ENCODE data around the gene SETMAR. TPM values are rescaled to one million over a fixed set of nuclear protein-coding genes. Genes with fewer than 3 reads are reported as not detected.

The SETMAR gene
- total and polyA plus RNA-seq, 9 donors: 17.9 to 40.6 (median 31.2) TPM

DNA sequence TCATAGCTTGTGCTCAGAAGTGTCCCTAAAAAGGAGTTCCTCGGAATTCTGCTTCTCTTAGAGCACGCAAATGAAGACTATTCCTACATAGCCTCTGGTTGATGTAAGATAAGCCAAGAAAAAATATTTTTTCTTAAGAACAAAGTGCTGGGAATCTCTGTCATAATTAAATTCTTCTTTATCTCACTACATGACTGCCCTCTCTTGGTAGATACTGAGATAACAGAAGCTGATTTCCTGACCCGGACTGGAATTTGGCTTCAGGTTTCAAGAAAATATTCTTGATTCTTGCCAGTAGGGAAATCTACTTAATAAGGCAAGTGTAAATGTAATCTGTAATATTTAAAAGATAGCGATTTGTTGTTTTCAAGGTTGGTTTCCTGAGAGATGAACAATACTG lies 31.3 kb upstream of the SETMAR start:
- Histone ChIP-seq H3K27me3 (no peaks in the 10 kb centered on the region), H3K9me3 (no peaks in the 10 kb centered on the region), H3K36me3 (no peaks in the 10 kb centered on the region), H3K27ac (no peak overlapping the region), H3K4me1 (ENCODE audit: insufficient read depth) (peaks cover 2% of the 10 kb centered on the region), H3K4me3 (no peak overlapping the region)
- DNase-seq: no peak
- intact Hi-C loops (cut with DNase I): loop anchor here in 1 of 4 donors (10.0 kb wide), 1 partner anchor 1067 kb away; no protein-coding TSS in a partner anchor
- TF ChIP-seq EP300 (IDR thresholded peaks at IDR 0.05): no peak
- TF ChIP-seq POLR2A (IDR thresholded peaks at IDR 0.05): no peak
- WGBS, 3 donors: 15 to 23% (median 22%) methylated on average over 4 of the region's 4 CpGs

DNA sequence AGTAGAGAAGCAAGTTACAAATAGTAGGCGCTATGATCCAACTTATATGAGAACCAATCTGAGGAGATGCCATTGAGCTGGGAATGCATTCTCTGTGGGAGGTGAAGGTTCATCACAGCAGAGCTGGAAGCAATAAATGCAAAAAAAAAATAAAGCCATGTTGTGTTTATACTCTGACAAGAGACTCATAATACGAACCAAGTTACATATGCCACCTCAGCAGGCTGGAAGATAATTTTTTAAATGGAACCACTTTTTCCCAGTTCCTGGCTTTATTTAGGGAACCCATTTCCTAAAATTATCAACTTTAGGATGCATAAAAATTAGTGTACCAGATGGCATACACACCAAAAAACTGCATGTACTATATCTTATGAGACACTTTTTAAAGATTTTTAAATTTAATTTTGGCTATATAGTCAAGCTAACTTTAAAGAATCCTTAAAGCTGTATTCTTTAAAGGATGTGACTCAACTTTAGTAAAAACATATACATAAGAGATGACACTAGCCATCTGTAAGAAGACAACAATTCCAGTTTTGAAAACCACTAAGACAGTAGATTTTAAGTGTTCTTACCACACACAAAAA lies 23.6 kb upstream of the SETMAR start:
- H3K9me3 ChIP-seq: no peaks in the 10 kb centered on the region
- H3K4me3 ChIP-seq: no peak overlapping the region
- WGBS, 3 donors: 91 to 95% (median 94%) methylated on average over 2 of the region's 2 CpGs
- no peak overlapping the region for H3K27ac ChIP-seq
- H3K36me3 ChIP-seq: no peaks in the 10 kb centered on the region
- no peaks in the 10 kb centered on the region for H3K4me1 ChIP-seq (ENCODE audit: insufficient read depth)
- DNase-seq: no peak
- no peak for TF ChIP-seq EP300 (IDR thresholded peaks at IDR 0.05)
- no peak for TF ChIP-seq POLR2A (IDR thresholded peaks at IDR 0.05)
- TF ChIP-seq, protein P1, sequence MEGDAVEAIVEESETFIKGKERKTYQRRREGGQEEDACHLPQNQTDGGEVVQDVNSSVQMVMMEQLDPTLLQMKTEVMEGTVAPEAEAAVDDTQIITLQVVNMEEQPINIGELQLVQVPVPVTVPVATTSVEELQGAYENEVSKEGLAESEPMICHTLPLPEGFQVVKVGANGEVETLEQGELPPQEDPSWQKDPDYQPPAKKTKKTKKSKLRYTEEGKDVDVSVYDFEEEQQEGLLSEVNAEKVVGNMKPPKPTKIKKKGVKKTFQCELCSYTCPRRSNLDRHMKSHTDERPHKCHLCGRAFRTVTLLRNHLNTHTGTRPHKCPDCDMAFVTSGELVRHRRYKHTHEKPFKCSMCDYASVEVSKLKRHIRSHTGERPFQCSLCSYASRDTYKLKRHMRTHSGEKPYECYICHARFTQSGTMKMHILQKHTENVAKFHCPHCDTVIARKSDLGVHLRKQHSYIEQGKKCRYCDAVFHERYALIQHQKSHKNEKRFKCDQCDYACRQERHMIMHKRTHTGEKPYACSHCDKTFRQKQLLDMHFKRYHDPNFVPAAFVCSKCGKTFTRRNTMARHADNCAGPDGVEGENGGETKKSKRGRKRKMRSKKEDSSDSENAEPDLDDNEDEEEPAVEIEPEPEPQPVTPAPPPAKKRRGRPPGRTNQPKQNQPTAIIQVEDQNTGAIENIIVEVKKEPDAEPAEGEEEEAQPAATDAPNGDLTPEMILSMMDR (IDR thresholded peaks at IDR 0.05): no peak
- no peaks in the 10 kb centered on the region for H3K27me3 ChIP-seq
- intact Hi-C loops (cut with DNase I): loop anchor here in 1 of 4 donors (10.0 kb wide), 1 partner anchor 1075 kb away; no protein-coding TSS in a partner anchor

DNA sequence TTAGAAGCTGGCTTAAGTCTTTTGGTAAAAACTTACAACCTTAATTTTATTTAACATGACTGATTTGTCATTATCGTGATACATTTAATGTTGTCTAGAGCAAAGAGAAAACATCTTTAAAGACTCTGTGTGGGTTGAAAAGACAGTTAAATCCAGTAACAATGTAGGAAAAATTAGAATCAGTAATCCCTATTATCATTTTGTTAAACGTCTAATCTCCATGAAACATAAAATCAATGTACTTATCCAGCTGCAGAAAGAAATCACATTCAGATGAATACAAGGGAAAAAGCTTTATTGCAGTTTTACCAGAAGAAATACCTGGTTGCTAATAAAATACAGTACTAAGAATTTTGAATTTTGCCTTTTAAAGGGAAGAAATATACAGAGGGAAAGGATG lies 21.2 kb upstream of the SETMAR start:
- Histone ChIP-seq H3K9me3 (no peaks in the 10 kb centered on the region), H3K4me3 (no peak overlapping the region), H3K27ac (no peak overlapping the region), H3K27me3 (no peaks in the 10 kb centered on the region), H3K4me1 (ENCODE audit: insufficient read depth) (no peaks in the 10 kb centered on the region), H3K36me3 (no peaks in the 10 kb centered on the region)
- intact Hi-C loops (cut with DNase I): no loop called here
- WGBS, 3 donors: 41 to 48% (median 44%) methylated on average over 2 of the region's 2 CpGs
- DNase-seq: no peak
- no peak for TF ChIP-seq EP300 (IDR thresholded peaks at IDR 0.05)
- no peak for TF ChIP-seq POLR2A (IDR thresholded peaks at IDR 0.05)
- TF ChIP-seq, protein P1 (IDR thresholded peaks at IDR 0.05): no peak

DNA sequence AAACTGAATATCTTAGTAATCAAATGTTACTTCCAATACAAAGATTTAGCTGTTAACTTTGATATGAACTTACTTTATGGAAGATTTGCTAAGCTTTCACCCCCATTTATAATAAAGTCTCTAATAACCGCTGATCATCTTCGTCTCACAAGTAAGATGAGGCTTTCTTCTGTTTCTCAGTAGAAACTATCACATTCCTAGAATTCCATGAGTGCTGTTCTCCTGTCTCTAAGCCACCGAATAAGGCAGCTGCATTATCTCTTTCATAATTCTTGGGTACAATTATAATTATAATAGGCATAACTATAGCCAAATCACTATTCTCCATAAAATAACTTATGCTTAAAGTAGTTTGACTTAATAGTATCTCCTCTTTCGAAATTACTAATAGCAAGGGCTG lies 18.3 kb upstream of the SETMAR start:
- Histone ChIP-seq H3K4me3 (no peak overlapping the region), H3K9me3 (no peaks in the 10 kb centered on the region), H3K4me1 (ENCODE audit: insufficient read depth) (no peaks in the 10 kb centered on the region), H3K36me3 (no peaks in the 10 kb centered on the region), H3K27ac (no peak overlapping the region), H3K27me3 (no peaks in the 10 kb centered on the region)
- DNase-seq: no peak
- TF ChIP-seq, protein P1 (IDR thresholded peaks at IDR 0.05): no peak
- TF ChIP-seq POLR2A (IDR thresholded peaks at IDR 0.05) (no peak), EP300 (IDR thresholded peaks at IDR 0.05) (no peak)
- WGBS, 3 donors: 18 to 20% (median 19%) methylated on average over 4 of the region's 4 CpGs
- intact Hi-C loops (cut with DNase I): loop anchor here in 2 of 4 donors (5.0 kb wide), 1 partner anchor 1083 kb away; no protein-coding TSS in a partner anchor

DNA sequence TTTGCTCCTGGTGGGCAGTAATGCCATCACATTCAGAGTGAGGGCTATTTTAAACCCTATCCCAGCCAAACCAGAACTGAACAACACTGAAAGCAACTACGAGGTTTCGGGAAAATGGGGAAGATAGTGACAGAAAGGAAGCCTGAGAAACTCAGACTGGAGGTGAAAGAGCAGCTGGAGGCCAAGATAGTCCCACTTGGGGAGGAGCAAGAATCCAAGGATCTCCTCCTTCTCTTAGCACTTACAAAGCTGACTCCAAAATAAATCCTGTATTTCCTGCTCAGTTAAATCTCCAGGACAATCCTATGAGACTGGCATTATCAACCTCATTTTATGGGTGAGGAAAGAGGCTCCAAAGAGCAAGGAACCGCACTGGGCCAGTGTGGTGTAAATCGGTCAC lies 14.1 kb upstream of the SETMAR start:
- no peaks in the 10 kb centered on the region for H3K36me3 ChIP-seq
- WGBS, 3 donors: 68 to 79% (median 74%) methylated on average over 4 of the region's 4 CpGs
- H3K9me3 ChIP-seq: no peaks in the 10 kb centered on the region
- no peak overlapping the region for H3K4me3 ChIP-seq
- no peak overlapping the region for H3K27ac ChIP-seq
- TF ChIP-seq, protein P1 (IDR thresholded peaks at IDR 0.05): no peak
- TF ChIP-seq EP300 (IDR thresholded peaks at IDR 0.05): no peak
- no peak for TF ChIP-seq POLR2A (IDR thresholded peaks at IDR 0.05)
- no peaks in the 10 kb centered on the region for H3K4me1 ChIP-seq (ENCODE audit: insufficient read depth)
- intact Hi-C loops (cut with DNase I): loop anchor here in 2 of 4 donors (5.0 kb wide), 1 partner anchor 1087 kb away; no protein-coding TSS in a partner anchor
- H3K27me3 ChIP-seq: no peaks in the 10 kb centered on the region
- DNase-seq: no peak

All from ovary (tissue), 9 donors.